IPS DF 19.7 (cell line): Measurements from ENCODE around the gene FAM107B.

ENCODE experiments used
- DNase-seq: peaks from one replicate; pipeline ENCODE4 v3.0.0-alpha.2; 2013; ENCODE audit warnings: low read depth, low spot score

The FAM107B gene

DNA sequence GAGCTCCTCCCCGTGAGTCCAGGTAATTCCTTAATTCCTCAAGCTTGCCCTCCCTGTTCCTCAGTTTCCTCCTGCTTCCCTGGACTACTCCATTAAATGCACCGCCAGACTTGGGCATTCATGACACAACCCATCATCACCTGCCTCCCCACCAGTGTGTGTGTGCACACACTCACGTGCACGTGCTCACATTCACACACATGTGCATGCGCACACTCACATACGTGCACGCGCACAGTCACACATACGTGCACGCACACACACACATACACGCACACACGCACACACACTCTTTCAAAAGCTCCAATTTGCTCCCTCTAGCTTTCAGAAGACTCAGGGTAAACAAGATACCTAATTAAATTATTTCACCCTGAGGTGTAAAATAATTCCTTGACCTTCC lies 216.7 kb downstream of the FAM107B start:
- DNase-seq = no peak

DNA sequence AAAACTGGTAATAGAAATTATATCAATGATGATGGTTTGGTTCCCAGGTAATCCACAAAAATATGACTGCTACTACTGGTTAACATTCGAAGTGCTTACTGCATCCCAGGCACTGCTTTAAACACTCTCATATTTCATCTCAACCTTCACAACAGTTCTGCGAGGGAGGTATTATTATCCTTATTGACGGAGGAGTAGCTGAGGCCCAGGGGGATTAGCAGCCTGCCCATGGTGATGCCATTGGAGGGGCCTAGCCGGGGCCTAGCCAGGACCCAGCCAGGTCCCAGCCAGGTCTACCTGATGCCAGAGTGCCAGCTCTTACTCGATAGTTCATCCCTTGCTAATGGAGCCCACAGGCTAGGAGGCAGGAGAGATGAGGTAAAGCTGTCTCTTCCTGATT lies 217.1 kb downstream of the FAM107B start:
- DNase-seq = no peak

DNA sequence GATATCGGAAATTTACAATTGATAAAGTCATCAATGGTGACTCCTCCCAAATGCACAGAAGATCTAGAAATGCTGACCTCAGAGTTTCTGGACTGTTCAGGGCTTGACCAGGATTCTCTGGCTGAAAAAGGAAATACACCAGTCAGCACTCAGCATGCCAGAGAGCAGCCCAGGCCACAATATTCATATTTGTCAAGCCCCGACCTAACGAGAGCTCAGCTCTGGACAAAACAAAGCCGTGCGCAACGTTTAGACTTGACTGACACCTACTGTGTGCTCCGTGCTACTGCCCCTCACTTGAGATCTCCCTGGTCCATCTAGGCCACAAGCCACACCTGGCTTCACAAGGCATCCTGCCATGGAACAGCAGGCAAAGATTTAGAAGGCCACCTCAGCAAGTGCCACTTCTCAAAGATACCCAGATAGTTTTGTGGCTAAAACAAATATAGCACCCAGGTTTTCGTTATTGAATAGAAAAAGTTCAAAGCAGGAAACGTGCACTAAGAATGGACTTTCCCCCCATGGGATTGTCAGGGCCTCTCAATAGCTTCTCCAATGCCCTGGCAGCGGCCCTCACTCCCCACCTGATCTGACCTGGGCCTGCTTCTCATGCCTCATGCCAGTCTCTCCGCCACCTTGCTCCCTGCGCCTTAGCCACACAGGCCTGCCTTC lies 218.3 kb downstream of the FAM107B start:
- DNase-seq = peak; percentile 30

DNA sequence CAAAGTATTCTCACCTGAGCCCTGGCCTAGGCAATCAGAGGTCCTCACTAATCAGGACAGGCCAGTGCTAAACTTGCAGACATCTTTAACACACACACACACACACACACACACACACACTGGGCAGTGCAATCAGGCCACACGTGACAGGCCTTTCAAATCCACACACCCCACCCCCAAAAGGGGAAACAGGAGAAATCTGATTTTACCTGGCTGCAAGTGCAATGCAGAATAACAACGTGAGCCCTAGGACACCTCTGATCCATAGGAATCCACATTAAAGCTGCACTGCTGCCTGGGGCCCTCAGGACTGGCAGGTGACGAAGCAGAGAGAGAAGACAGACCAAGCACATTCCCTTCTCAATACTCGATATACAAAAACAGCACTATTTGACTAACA lies 218.9 kb downstream of the FAM107B start:
- DNase-seq = no peak

DNA sequence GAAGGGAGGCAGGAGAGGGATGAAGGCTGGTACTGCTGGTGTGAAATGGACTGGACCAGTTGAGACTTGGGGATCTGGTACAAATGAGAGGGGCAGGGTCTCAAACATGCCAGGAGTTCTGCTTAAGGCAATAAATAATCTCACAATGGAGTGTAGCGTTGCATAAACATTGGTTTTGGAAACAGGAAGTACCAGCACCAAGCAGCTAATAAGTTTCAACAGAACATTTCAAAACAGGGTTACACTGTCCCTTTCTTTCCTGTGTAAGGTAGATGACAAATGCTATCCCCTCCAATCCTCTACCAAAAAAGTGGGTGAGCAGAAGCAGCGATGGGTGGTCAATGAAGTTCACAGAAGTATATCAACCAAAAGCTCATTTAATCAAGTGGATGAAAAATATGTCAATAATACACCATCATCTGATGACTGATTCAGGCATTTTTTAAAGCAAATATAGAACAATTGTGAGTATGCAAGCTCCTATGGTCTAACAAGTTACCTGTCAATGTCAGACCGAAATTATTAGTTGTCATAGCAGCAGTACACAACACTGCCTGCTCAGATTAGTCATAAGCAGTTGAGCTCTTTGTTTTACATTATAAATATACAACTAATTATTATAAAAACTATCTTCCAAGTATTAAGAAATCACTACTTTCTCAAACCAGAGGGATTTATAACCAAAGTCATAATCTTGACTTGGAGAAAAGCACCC lies 220.0 kb downstream of the FAM107B start:
- DNase-seq = no peak

DNA sequence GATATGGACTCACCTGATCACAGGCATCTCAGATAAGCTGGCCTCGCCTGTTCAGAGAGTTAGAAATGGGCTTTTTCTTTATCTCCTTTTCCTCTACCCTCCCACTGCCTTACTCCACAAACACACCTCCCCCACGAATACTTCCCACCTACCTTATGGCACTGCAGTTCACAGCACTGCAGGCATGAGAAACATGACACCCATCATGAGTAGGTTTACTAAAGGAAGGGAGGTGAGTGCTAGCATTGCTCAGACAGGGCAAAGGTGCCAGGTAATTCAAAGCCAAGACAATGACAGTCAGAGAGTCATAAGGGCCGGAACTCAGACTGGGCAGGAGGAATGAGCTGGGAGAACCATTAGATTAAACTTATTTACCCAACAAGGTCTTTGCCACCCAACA lies 220.6 kb downstream of the FAM107B start:
- no peak for DNase-seq

DNA sequence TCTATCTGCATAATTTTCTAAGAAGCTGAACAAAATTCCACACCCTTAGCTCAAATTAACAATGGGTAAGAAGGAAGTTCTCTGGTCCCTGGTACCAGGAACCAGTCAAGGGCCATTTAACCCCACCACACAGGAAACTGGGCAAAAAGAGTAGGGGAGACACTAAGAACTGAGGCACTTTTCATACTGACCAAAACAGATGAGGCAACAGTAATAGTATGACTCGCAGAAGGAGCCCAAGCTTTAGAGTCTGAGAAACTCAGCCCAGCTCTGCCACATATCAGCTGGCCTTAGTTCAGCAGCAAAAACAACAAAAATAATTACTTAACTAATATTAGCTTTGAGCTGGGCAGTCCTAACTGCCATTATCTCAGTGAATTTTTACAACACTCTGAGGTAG lies 221.2 kb downstream of the FAM107B start:
- no peak for DNase-seq

DNA sequence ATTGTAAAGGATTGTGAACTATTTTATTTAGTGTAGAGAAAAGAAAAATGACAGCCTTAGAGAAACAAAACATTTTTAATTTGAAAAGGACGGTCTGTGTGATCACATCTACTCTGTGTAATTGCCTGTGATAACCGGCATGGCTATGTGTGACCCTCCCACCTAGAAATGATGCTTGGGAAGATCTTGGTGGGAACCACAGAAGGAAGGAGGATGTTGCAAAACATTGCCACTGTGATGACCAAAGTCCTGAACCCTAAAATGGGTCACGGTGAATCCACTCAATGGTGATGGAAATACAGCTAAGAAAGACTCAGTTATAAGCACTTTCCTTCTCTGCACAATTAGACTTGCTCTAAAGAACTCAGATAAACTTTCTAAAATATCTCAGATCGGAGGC lies 222.7 kb downstream of the FAM107B start:
- DNase-seq = no peak

DNA sequence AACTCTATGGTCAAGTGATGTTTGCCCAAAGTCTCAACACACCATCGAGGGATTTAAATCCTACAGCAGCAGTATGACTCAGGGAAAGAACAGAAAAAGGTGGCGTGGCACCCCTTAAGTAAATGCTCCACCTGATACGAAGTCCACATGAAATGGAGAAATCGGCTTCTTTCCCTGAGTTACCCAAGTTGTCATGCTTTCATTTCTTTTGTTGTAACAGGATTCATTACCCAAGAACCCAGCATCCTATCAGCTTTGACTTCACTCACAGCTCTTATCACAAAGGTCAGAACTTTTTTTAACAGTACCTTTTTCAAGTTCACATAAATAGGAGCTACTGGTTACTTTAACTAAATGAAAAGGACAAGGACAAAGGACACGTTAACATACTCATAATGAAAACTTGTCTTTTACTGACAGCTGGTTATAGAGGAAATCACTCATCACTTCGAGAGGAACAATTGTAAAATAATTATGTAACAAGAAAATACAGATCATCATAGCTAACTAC lies 224.2 kb downstream of the FAM107B start:
- no peak for DNase-seq

DNA sequence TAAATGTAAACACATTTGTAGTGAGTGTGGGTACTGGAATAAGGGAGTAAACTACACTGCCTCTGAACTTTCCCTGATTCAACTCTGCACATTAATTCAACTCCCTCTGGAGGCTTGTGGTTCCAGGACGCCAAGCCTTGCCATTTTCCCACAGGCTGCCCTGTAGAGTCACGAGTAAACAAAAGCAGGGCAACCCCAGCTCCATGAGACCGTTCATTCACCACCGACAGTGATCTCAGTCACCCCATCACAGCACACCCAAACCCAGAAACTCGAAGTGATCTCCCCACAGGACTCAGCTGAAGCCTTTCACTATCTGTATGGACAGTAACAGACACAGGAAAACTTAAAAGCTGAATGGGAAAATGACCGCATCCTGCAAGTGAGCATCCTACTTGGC lies 225.2 kb downstream of the FAM107B start:
- no peak for DNase-seq

DNA sequence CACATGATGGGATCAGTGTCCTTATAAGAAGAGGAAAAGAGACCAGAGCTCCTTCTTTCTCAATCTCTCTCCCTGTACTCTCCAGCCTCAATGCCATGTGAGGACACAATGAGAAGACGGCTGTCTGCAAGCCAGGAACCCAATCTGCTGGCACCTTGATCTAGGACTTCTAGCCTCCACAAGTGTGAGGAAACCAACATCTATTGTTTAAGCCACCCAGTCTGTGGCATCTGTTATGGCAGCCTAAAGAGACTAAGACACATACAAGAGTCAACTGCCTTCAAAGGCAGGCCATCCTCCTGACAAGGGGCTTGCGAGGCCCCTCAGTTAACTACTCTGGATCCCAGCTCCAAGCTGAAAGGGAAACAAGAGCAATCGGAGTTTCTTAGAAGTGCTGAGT lies 225.7 kb downstream of the FAM107B start:
- no peak for DNase-seq

DNA sequence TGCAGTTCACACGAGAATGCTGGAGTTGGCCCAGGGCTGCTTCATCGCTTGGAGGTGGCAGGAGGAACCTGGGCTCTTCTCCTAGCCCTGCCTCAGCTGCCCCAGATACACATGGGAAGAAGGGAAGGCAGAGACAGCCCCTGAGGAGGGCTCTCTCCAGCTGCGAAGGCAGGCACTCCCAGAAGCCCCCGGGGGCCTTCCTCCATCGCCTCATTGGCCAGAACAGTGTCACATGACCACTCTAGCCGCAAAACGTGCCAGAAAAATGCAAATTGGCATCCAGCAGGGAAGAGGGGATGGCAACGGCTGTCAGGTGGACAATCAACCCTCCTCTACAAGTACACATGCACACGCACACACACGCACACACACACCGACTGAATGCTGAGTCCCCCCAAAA lies 226.2 kb downstream of the FAM107B start:
- DNase-seq = no peak

DNA sequence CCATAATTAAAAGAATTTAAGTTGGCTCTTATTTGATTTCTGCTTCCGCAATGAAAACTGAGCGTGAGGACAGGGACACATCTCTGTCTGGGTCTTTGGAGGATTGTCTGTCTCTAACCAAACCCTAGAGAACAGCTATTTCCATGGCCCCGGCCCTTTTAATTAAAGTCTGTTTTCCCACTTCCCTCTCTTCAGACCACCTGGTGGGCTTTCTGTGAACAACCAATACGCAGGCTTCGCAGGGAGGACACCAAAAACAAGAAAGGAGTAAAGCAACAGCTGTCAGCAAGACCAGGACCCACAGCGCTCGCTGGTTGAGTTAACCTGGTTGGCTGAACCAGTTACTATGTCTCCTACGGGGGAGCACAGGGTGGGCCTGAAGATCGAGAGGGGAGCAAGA lies 226.9 kb downstream of the FAM107B start:
- DNase-seq = no peak

DNA sequence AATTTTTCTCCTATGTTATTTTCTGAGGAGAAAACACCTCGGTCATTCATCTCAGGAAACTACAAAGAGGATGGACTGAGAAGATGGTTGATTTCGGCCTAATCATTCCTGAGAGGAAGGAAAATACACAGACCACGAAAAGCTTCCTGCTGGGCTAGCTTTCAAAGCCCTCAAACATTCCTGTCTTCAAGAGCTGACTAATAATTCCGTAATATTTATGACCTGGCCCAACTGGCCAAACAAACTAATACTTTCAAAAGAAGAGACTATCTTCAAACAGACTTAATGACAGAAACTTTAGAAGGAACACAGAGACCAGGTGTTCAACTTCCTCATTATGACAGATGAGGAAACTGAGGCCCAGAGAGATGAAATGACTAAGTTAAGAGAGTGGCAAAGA lies 228.9 kb downstream of the FAM107B start:
- DNase-seq = no peak

DNA sequence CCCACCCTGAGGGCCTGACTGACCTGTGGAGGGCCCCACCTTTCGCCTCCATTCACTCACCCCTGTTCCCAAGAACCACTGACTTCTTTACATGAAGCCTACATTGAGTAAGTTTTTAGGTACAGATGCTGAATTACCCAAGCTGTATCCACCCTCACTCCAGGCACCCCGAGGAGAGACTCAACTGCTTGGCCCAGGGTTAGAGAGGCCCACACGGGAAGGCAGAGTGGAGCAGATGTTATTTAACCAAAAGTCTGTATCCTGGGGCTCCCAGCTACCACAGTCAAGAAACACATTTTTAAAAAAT lies 230.8 kb downstream of the FAM107B start:
- DNase-seq = no peak

DNA sequence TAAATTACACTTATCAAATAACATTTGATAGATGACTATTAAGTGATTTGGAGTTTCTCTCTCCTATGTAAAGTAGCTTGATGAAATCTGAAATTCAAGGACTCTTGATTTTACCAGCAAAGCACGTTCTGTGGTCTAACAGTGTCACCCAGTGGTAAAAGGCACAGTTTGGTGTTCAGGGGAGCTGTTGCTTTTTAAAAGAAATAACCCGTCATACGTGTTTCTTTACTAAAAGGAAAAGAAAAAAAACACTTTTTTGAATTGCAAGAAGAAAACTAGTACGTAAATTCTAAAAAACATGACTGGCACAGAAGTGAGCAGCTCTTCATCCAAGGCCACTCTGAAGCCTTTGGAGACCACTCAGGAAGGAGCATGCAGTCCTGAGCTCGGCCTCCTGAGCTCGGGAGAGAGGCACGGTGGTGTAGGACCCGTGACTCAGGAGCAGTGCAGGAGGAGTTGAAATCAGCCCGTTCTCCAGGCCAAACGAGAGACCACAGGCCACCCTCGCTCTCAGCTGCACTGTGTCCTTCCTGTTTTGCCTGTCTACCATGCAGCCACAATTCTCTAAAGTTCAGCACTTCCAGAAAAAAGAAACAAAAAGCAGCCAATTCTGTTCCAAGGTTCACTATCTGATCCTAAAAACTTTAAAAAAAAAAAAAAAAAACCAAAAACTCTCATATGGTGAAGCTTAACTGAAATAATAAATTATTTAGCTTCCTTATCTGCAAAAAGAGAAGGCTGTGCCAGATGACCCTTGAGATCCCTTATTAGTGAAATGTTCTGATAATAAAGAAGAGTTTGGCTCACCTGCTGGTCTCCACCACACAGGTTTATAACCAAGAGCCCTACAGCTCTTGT lies 231.4 kb downstream of the FAM107B start:
- no peak for DNase-seq

DNA sequence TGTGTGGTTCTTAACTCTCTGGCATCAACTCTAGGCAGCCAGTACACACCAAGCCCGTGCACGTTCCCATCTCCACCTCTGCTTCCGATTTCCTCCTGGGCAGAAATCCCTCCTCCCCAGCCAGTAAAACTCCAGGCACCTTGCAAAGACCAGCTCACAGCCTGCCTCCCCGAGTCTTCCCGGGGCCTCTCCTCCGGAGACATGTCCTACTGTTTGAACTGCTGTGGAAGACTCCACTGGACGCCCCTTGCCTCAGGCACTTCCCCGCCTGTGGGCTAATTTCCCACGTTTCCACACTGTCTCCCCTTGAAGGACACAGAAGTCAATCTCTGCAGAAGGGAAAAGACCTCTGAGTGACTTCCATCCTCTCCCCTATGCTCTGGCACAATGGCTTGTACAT lies 233.3 kb downstream of the FAM107B start:
- DNase-seq = no peak

DNA sequence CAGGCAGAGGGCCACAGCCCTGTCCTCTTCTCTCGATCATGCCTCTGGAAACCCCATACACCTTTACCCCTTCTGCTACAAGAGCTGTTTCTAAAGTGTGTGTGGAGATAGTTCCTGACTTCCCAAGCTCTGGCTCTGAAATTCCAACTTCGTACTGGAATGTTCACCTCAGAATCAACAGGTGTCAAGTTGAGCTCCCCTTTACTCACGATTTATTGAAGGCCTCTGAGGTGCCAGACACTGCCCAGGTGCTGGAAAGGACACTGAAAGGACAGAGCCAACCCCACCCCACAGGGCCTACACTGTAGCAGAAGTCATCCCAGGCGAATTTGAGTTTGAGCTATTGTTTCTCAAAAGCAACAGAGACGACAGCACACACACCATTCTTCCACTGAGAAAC lies 234.1 kb downstream of the FAM107B start:
- DNase-seq = no peak

DNA sequence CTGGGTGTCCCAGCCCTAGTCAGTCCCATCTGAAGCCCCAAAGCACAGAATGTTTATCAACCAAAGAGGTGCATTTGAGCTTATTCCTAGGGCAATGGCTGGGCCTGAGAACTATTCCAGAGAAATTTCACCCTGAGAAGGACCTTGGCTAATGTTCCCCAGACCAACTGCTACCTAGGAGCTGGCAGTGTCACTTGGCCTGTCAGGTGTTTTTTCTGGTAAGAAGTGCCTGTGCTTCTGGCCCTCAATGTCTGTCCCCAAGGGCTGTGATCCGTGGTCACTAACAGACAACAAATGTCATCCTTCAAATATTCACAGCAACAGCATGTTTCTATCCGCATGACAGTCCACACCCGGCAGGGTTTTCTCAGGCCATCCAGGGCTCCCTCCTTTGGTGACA lies 234.6 kb downstream of the FAM107B start:
- DNase-seq = no peak

DNA sequence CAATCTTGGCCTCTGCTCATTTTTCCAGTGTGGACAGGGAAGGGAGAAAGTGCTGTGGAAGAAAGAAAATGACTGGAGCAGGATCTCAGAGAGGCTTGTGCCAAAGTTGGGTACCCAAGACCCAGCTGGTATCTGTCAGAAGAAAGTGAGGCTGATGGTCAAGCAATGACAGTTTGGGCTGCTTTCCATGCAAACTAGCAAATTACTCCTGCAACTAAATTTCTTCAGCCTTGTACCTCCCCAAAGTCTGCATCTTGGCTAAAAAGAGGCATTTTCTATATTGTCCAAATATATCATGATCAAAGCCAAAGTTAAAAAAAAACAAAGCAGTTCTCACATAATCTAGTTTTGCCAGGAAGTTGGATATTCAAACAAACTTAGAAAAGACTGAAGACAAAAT lies 235.5 kb downstream of the FAM107B start:
- DNase-seq = no peak

DNA sequence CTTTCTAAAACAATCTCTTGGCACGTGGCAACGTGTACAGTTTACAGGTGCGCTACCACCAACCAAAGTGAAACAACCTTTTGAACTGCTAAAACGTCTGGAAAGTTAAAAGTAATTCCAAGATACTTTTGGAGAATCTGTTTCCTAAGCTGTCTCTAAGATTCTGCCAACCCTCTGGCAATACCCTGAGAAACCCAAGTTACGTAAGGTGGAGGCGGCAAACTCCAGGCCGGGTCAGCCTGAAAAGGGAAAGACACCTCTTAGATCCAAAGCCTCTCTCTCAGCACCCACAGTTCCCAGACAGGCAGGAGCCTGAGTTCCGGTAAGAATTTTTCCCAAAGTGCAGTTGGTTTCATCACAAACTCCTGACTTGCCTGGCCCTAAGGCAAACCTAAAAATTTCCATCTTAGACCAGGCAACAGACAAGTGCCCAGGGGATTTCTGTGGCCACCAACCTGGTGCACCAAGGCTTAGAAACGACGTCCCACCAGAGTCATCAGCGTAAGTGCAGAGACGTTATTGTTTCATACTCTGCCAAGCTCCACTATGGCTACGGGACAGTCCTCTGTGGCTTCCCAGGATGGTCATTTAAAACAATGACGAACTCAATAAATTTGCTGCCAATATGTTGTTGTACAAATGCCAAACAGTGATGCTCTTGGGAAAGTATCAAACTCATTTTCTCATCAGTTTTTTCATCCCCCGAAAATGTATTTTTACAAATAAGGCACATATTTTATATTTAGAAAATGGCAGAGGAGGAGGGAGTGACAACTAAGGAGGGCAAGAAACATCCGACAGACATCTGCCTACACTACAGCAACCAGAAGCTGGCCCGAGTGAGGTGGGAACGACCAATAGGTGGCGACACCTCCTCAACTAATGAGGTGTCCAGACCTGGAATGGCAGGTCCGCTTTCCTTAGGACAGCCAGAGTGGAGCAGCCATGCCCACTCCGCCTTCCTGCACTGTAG lies 238.2 kb downstream of the FAM107B start:
- peak; percentile 47 for DNase-seq
